Ovary (tissue), 9 donors: ENCODE measurements around the gene RAB12. TPM values are rescaled to one million over a fixed set of nuclear protein-coding genes. Genes with fewer than 3 reads are reported as not detected.
A peak's percentile ranks its signal among the peaks of the same experiment; 100 is the strongest.

Experiments used
- DNase-seq, 5 donors: peaks; one replicate each; pipeline ENCODE4 v3.0.0-alpha.2; 2019 to 2020
- H3K27ac ChIP-seq, 2 donors: fragments of 200-600 bp; one replicate each; pipeline versions ENCODE4 v1.5.1 to v1.8.0; 2019 to 2022
- H3K27me3 ChIP-seq: fragments of 200-600 bp; one replicate; pipeline ENCODE4 v1.8.0; 2022
- H3K36me3 ChIP-seq: fragments of 200-600 bp; sonication (generic); one replicate; pipeline ENCODE4 v1.5.1; 2019
- H3K4me1 ChIP-seq: one replicate; pipeline ENCODE4 v1.8.1; 2013; ENCODE audit warnings: mild to moderate bottlenecking, moderate library complexity; ENCODE audit not compliant: insufficient read depth
- H3K4me3 ChIP-seq: fragments of 200-600 bp; sonication (generic); one replicate; pipeline ENCODE4 v1.5.1; 2017
- H3K9me3 ChIP-seq, 2 donors: fragments of 200-600 bp in 1 of 2; sonication (generic) in 1 of 2; one replicate each; pipeline versions ENCODE4 v1.5.1 to v1.8.1; 2013 to 2019; ENCODE audit warnings: mild to moderate bottlenecking in 1 of 2, moderate library complexity in 1 of 2
- CTCF ChIP-seq, 3 donors: fragments of 450-650 bp in 2 of 3; fragments of 200-600 bp in 1 of 3; IDR thresholded peaks; one replicate each; pipeline versions ENCODE4 v1.5.1 to v1.8.0; 2016 to 2022; ENCODE audit warnings: antibody characterized with exemption in 3 of 3, mild to moderate bottlenecking in 1 of 3
- EP300 ChIP-seq: sonication (generic); formaldehyde crosslinking; IDR thresholded peaks from one replicate; pipeline ENCODE4 v1.6.1; 2017; ENCODE audit warnings: antibody characterized with exemption
- POLR2A ChIP-seq: fragments of 450-650 bp; IDR thresholded peaks from one replicate; pipeline ENCODE4 v1.6.1; 2017; ENCODE audit warnings: antibody characterized with exemption, mild to moderate bottlenecking, moderate library complexity
- WGBS, 3 donors: extraction: QIAGEN DNeasy Blood & Tissue Kit in 1 of 3; methylation state at CpG; one replicate each; pipeline versions ENCODE4 v1.1.5 to v1.1.7; 2013 to 2017; 5-methylcytosine and 5-hydroxymethylcytosine counted together
- intact Hi-C, 4 donors: fragments of 100-400 bp; cut with DNase I; formaldehyde crosslinking; loops; one replicate each; pipeline versions ENCODE4 v1.11.0 to v1.15.1; 2022 to 2023
- polyA plus RNA-seq, 2 donors: library from polyadenylated mRNA; stranded (reverse); fragments of 200-250 nt in 1 of 2; fragments of 350-450 nt in 1 of 2; fragmentation: Illumina TruSeq in 1 of 2; extraction: RNeasy Lipid Tissue Mini Kit (QIAGEN cat#74804) in 1 of 2; gene quantifications; one replicate each; pipeline ENCODE4 v1.2.3, GENCODE V29; 2013 to 2014
- total RNA-seq, 7 donors: library from RNA; depleted of rRNA in 2 of 7; stranded (reverse); fragments of >200 nt in 2 of 7; fragmentation: NEBNext Ultra II Directional in 3 of 7; extraction: Animal tissue kit (Norgen Biotek cat#: 25700) in 3 of 7; gene quantifications; one replicate each; pipeline versions ENCODE4 v1.1.0 to v1.2.4, GENCODE V29; 2016 to 2023
- donor health status: DM: no; HTN: no; CAD: no; lungs with moderate emphysema.
- donor health status: DM: no; HTN: no; CAD: no.
- donor health status: Bipolar disorder and iron deficiency.
- donor health status: DM: yes; HTN: yes; CAD: no.
- donor health status: DM: no; HTN: no; CAD: no.
- donor health status: DM: yes; HTN: yes; CAD: no.

The RAB12 gene
- total and polyA plus RNA-seq, 9 donors, result 30.3 to 69.0 (median 43.5) TPM

GRCh38 chr18:8610459-8610851 is 1.2 kb downstream of the RAB12 start:
- Histone ChIP-seq H3K36me3 (no peaks in the 10 kb centered on the region), H3K4me3 (peak overlapping the region; percentile 91), H3K27ac (no peak overlapping the region), H3K9me3 (no peaks in the 10 kb centered on the region), H3K4me1 (peaks cover 22% of the 10 kb centered on the region), H3K27me3 (no peaks in the 10 kb centered on the region)
- intact Hi-C loops, result no loop called here
- WGBS, 3 donors, result 5 to 8% (median 6%) methylated on average over 13 of the region's 13 CpGs
- TF ChIP-seq EP300 (no peak), POLR2A (no peak), CTCF (IDR thresholded peaks at IDR 0.05) (no peak)
- no peak for DNase-seq

- no peak overlapping the region for H3K27ac ChIP-seq
Observed at GRCh38 chr18:8611916-8612576, 2.8 kb downstream of the RAB12 start.

GRCh38 chr18:8614875-8615274 is 5.6 kb downstream of the RAB12 start:
- DNase-seq, result no peak
- TF ChIP-seq CTCF (IDR thresholded peaks at IDR 0.05), result no peak
- TF ChIP-seq POLR2A, result no peak
- no peak for TF ChIP-seq EP300
- H3K9me3 ChIP-seq, result no peaks in the 10 kb centered on the region
- no peak overlapping the region for H3K27ac ChIP-seq
- H3K27me3 ChIP-seq, result no peaks in the 10 kb centered on the region
- intact Hi-C loops, result no loop called here
- peaks cover 23% of the 10 kb centered on the region for H3K4me1 ChIP-seq
- 79 to 86% (median 82%) methylated on average over 12 of the region's 12 CpGs for WGBS, 3 donors
- no peaks in the 10 kb centered on the region for H3K36me3 ChIP-seq
- no peak overlapping the region for H3K4me3 ChIP-seq

More at GRCh38 chr18:8611916-8612576, 2.8 kb downstream of the RAB12 start:
- intact Hi-C loops, result no loop called here
- Histone ChIP-seq H3K27me3 (no peaks in the 10 kb centered on the region), H3K36me3 (no peaks in the 10 kb centered on the region), H3K9me3 (no peaks in the 10 kb centered on the region), H3K4me3 (no peak overlapping the region), H3K4me1 (peaks cover 24% of the 10 kb centered on the region)
- DNase-seq, result no peak
- 89 to 91% (median 90%) methylated on average over 17 of the region's 17 CpGs for WGBS, 3 donors
- no peak for TF ChIP-seq POLR2A
- TF ChIP-seq CTCF (IDR thresholded peaks at IDR 0.05), result no peak
- no peak for TF ChIP-seq EP300

GRCh38 chr18:8615397-8616027 is 6.3 kb downstream of the RAB12 start:
- WGBS, 3 donors, result 3 to 8% (median 5%) methylated on average over 4 of the region's 4 CpGs
- Histone ChIP-seq H3K4me3 (no peak overlapping the region), H3K27me3 (no peaks in the 10 kb centered on the region), H3K36me3 (no peaks in the 10 kb centered on the region), H3K9me3 (no peaks in the 10 kb centered on the region), H3K27ac (no peak overlapping the region), H3K4me1 (peaks cover 24% of the 10 kb centered on the region)
- DNase-seq, result peak in 2 of 5 donors; percentile 17 to 53
- TF ChIP-seq POLR2A (no peak), EP300 (no peak), CTCF (IDR thresholded peaks at IDR 0.05) (no peak)
- intact Hi-C loops, result no loop called here
